HG03175 (cell line): Measurements from ENCODE around the gene NAV3.

Experiments
- ATAC-seq: cut with Tn5 transposase; IDR thresholded peaks from one replicate; pipeline ENCODE4 v1.9.1; 2021; ENCODE audit warnings: mild to moderate bottlenecking, moderate library complexity; ENCODE audit not compliant: unreplicated experiment

Gene NAV3

GRCh38 chr12:78036874-78037273, 206.2 kb downstream of the NAV3 start:
- ATAC-seq = no peak

- no peak for ATAC-seq
Observed at GRCh38 chr12:78037707-78038106, 207.0 kb downstream of the NAV3 start.

- no peak for ATAC-seq
Observed at GRCh38 chr12:78038541-78038940, 207.8 kb downstream of the NAV3 start.

GRCh38 chr12:78038986-78039385, 208.3 kb downstream of the NAV3 start:
- ATAC-seq = no peak

GRCh38 chr12:78040111-78040510, 209.4 kb downstream of the NAV3 start:
- ATAC-seq = no peak

GRCh38 chr12:78050790-78051189, 220.1 kb downstream of the NAV3 start:
- no peak for ATAC-seq

GRCh38 chr12:78055545-78055944, 224.9 kb downstream of the NAV3 start:
- ATAC-seq = no peak

GRCh38 chr12:78057075-78057474, 226.4 kb downstream of the NAV3 start:
- no peak for ATAC-seq

- ATAC-seq = no peak
Observed at GRCh38 chr12:78060186-78060585, 229.5 kb downstream of the NAV3 start.

- no peak for ATAC-seq
Observed at GRCh38 chr12:78062786-78063185, 232.1 kb downstream of the NAV3 start.

- no peak for ATAC-seq
Observed at GRCh38 chr12:78081590-78082314, 251.1 kb downstream of the NAV3 start.

- ATAC-seq = no peak
Observed at GRCh38 chr12:78085542-78086182, 255.0 kb downstream of the NAV3 start.

GRCh38 chr12:78086553-78087362, 256.1 kb downstream of the NAV3 start:
- ATAC-seq = no peak

- ATAC-seq = no peak
Observed at GRCh38 chr12:78087363-78087675, 256.6 kb downstream of the NAV3 start.

- ATAC-seq = no peak
Observed at GRCh38 chr12:78088391-78088832, 257.7 kb downstream of the NAV3 start.

GRCh38 chr12:78090266-78090665, 259.6 kb downstream of the NAV3 start:
- ATAC-seq = no peak

- no peak for ATAC-seq
Observed at GRCh38 chr12:78095623-78096022, 264.9 kb downstream of the NAV3 start.

- no peak for ATAC-seq
Observed at GRCh38 chr12:78096909-78097597, 266.4 kb downstream of the NAV3 start.

- no peak for ATAC-seq
Observed at GRCh38 chr12:78099806-78100205, 269.1 kb downstream of the NAV3 start.

GRCh38 chr12:78101113-78101876, 270.6 kb downstream of the NAV3 start:
- ATAC-seq = no peak
